ENCODE data around the gene TBC1D24. TPM values are rescaled to one million over a fixed set of nuclear protein-coding genes. Genes with fewer than 3 reads are reported as not detected.

Gene TBC1D24
- total RNA-seq, 1 experiment from 2014 or later = 19.2 TPM

DNA sequence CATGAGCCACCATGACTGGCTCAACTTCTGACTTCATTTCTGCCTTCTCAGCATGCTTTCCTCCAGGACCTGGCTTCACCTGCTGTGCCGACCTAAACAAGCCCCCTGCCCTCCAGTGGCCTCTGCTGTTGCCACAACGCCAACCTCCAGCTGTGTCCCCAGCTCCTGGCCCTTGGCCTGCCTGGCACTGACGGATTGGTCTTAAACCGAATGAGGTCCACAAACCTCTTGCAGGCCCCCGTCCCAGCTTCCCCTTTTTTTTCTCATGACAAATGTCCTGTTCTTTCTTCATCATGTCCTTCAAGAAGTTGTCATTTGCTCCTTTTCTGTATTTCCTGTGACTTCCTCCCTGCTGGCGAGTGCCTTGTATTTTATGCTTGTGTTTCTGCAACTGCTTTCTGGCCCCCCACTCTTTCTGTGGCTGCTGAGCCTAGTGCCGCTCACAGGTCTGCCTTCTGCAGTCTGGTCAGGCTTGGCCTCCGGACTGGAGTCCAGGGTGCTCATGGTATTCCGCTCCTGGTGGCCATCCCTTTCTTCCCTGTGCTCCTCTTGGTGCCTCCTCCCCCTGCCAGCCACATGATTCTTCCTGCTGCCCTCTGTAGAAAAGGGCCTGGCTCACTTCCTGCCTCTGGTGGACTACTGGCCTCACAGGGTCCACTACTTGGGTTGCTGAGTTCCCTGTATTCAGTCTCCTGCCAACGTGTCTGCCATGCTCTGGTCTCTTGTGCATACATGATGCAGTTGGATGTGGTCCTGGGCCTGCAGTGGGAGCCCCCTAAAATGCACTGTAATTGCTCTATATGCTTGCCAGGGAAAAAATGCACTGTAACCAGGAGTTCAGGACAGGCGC is 41.7 kb downstream of the TBC1D24 start:
- no peak for DNase-seq (ENCODE audit: low read depth)

DNA sequence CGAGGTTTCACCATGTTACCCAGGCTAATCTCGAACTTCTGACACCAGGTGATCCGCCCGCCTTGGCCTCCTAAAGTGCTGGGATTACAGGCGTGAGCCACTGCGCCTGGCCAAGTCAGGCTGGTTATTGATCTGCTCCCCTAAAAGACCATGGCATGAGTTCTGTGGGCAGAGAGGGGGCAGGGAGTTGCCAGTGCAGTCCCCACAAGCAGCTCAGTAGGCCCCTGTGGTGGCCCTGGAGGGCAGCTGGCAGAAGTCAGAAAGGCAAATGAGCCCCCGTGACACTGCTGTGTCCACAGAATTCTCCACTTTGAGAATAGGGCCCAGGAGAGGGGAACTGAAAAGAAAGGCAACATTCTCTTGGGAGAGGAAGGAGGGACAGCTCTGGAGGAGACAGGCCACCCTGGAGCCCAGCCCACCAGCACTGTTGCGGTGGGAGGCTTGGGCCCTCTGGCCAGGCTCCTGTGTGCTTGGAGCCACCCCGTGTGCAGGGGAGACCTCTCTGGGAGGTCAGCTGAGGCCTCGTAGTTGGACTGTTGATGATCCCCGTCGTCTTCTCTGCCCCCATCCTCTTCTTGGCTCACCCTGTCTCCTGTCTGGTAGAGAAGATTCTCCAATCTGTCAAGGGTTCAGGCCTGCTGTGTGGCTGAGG is 43.2 kb downstream of the TBC1D24 start:
- DNase-seq (ENCODE audit: low read depth) = no peak

DNA sequence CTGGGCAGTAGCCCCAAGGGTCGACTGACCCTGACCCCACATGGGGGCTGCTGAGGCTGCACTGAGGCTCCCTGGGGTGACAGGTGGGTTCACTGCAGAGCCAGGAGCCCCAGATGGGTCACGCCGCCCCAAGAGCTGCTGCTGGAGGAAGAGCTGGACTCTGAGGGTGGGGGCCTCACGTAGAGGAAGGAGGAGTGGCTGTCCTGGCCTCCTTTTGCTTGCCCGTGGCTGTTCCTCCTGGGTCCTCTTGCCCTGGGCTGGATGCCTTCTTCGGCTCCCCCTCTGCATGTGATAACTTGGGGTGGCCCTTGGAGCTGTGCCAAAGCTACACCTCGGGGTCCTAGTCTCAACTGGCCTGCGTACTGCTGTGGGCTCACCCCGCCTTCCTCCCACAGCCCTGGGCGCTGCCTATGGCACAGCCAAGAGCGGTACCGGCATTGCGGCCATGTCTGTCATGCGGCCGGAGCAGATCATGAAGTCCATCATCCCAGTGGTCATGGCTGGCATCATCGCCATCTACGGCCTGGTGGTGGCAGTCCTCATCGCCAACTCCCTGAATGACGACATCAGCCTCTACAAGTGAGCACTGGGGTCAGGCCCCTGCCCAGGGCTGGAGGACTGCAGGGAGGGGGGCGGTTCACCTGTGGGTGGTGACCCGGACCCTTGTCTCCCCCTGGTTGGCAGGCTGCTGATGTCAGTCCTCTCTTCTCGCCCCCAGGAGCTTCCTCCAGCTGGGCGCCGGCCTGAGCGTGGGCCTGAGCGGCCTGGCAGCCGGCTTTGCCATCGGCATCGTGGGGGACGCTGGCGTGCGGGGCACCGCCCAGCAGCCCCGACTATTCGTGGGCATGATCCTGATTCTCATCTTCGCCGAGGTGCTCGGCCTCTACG is 44.1 kb downstream of the TBC1D24 start:
- no peak for DNase-seq (ENCODE audit: low read depth)

DNA sequence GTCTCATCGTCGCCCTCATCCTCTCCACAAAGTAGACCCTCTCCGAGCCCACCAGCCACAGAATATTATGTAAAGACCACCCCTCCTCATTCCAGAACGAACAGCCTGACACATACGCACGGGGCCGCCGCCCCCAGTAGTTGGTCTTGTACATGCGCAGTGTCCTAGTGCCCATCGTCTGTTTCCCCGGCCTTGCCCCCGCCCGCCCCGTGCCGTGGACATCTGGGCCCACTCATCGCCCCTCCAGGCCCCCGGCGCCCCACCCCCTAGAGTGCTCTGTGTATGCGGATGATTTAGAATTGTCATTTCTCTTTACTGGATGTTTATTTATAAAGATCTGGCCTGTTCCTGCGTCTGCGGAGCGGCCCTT is 44.8 kb downstream of the TBC1D24 start:
- DNase-seq (ENCODE audit: low read depth) = no peak

DNA sequence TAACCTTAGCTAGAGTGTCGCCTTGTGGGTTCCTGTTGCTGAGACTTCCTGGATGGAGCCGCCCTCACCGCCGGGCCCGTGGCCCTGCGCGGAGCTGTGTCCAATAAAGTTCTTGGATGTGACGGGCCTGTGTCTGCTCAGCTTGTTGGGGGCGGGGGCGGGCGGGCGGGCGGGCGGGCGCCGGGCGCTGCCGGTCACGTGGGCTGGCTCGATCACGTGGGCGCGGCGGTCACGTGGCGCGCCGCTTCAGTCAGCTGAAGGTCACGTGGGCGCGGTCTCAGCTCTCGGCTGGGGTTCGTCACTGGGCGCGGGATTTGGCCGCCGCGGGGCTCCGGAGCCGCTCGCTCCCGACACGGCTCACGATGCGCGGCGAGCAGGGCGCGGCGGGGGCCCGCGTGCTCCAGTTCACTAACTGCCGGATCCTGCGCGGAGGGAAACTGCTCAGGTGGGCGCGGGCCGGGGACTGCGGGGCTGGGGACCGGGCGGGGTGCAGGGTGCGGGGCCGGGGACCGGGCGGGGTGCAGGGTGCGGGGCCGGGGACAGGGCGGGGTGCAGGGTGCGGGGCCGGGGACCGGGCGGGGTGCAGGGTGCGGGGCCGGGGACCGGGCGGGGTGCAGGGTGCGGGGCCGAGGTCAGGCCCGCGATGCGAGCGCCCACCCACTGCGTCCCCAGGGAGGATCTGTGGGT is 45.3 kb downstream of the TBC1D24 start, which contains the start of gene AMDHD2:
AMDHD2 (plus strand) TSS at position 275 of the 687 bp plus-strand sequence; CDS start at position 363, 88 bp downstream.
- DNase-seq (ENCODE audit: low read depth) = peak; percentile 85

DNA sequence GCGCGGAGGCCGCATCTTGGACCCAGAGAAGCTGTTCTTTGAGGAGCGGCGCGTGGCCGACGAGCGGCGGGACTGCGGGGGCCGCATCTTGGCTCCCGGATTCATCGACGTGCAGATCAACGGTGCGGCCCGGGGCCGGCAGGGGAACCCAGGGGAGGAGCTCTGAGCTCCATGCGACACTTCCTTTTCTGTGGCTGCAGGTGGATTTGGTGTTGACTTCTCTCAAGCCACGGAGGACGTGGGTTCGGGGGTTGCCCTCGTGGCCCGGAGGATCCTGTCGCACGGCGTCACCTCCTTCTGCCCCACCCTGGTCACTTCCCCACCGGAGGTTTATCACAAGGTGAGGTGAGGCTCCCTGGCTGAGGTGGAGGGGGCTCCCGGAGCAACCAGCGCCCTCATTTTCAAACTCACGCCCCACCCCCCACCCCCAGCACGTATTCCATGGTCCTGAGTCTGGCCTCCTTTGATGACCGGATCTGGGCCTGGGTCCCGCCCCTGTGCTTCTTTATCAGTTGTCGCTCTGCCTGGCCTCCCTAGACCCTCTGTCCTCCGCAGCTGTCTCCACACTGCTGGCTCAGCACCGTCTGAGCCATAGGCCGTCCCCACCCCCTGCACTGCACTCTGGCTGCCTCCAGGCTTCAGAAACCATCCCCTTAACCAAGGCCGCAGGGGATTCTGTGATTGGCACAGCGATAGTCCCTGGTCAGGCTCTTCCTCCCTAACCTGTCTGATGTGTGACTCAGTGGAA is 46.0 kb downstream of the TBC1D24 start:
- DNase-seq (ENCODE audit: low read depth) = no peak

DNA sequence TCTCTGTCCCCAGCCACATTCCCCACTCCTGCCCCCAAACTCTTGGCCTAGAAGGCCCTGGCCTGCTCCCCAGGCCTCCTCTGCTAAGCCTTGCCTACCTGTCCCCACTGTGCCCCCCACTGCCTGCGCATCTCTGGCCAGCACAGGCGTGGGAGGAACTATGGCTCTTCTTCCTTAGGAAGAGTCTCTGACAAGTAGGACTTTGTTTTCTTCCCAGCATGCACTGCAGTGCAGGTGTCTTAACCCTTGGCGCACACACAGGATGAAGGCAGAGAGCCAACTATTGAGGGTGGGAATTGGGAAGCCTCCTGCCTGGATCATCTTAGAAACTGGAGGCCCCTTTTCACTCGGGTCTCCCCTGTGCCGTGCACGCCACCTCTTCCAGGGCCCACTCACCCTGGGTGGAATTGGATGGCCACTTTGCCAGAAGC is 48.9 kb downstream of the TBC1D24 start:
- no peak for DNase-seq (ENCODE audit: low read depth)

DNA sequence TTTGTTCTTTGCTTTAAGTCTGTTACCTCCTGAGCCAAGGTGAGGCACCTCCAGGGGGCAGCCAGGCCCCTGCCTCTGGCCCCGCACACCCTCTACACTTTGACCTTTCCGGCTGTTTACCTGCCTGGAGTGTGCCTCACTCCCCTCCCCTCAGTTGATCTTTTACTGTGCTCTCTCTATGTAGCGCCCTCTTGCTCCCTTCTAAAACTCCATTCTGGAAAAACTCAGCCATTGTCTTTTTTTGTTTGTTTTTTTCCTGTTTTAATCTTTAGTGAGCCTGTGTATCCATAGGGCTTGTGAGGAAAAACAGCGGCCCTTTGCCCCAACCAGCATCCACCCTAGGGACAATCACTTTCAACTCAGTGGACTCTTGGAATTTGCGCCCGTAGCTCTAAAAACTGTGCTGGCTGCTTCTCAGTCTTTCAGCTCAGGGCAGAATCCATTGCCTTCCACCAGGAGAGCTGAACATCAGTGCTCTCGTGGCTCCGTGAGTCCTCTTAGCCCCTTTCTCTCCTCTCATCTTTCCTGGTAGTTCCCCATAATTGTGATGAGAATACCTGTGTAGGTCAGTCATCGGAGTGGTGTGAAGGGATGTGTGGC is 49.5 kb downstream of the TBC1D24 start:
- DNase-seq (ENCODE audit: low read depth) = no peak

DNA sequence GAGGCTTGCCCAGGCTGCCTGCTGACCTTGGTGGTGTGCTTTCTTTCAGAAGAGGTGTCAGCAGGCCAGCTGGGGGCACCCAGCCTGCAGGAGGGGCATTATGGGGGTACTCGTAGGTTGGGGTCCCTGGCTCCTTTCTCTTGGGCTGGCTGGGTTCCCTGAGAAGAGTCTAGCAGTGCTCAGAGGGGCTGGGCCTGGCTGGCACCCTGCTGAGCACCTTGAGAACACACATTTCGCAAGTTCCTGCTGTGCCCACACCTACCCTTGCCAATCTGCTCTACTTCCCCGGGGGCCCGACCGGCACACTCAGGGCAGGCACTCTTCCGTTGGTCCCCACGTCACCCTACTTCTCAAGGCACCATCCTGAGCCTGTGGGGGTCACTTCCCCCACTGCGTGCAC is 51.2 kb downstream of the TBC1D24 start:
- no peak for DNase-seq (ENCODE audit: low read depth)

DNA sequence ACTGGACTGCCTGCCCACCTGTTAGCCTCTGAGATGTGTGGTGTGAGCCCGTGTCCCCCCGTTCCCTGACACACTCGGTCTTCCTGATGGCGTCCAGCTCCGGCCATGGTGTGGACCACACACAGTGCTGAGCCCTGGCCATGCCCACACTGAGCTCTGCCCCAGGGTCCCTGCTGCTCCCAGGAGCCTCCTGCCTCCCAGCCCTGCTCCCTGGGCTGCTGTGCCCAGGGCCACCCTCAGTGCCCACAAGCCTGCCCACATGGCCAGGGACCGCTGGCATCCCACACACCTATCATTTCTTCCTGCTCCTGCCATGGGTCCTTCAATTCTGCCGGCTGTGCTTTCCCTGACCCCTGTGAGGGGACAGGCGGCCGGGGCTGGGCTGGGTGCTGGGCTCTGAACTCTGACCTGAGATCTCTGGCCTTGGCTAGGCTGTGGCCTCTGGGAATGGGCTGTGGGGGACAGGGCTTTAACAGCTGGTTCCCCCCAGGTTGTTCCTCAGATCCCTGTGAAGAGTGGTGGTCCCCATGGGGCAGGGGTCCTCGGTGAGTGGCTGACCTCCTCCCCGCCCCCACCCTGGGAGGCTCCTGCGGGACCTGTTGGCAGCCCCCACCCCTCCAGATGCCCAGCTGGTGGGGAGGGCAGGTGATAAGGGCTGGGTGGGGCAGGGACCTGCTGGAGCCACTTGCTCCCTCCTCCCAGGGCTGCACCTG is 52.3 kb downstream of the TBC1D24 start:
- no peak for DNase-seq (ENCODE audit: low read depth)

DNA sequence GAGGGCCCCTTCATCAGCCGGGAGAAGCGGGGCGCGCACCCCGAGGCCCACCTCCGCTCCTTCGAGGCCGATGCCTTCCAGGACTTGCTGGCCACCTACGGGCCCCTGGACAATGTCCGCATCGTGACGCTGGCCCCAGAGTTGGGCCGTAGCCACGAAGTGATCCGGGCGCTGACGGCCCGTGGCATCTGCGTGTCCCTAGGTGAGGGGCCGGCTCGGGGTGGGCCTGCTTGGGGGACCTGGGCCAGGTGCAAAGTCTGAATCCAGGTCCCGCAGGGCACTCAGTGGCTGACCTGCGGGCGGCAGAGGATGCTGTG is 52.8 kb downstream of the TBC1D24 start:
- DNase-seq (ENCODE audit: low read depth) = no peak

DNA sequence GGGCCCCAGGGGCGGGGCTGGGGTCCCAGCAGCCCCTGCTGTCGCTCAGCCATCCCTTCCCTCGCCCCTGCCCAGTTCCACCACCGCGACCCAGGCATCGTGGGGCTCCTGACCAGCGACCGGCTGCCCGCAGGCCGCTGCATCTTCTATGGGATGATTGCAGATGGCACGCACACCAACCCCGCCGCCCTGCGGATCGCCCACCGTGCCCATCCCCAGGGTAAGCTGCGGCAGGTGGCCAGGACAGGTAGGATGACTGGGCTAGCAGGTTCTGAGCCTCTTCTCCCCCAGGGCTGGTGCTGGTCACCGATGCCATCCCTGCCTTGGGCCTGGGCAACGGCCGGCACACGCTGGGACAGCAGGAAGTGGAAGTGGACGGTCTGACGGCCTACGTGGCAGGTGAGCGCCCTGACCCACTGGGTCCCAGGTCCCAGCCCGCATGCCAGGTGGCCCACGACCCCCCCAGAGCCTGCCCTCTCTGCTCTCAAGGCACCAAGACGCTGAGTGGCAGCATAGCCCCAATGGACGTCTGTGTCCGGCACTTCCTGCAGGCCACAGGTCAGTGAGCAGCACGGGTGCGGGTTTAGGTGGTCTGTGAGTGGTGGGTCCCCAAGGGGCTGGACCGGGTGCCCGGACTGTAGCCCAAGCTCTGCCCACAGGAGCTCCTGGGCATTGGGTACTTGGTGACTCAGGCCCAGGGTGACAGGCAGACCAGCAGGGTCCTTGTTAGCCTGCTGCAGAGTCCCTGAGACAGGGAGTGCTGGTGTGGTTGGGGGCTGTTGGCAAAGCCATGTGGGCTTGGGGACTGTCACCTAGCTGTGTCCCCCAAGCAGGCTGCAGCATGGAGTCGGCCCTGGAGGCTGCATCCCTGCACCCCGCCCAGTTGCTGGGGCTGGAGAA is 53.5 kb downstream of the TBC1D24 start:
- DNase-seq (ENCODE audit: low read depth) = no peak

DNA sequence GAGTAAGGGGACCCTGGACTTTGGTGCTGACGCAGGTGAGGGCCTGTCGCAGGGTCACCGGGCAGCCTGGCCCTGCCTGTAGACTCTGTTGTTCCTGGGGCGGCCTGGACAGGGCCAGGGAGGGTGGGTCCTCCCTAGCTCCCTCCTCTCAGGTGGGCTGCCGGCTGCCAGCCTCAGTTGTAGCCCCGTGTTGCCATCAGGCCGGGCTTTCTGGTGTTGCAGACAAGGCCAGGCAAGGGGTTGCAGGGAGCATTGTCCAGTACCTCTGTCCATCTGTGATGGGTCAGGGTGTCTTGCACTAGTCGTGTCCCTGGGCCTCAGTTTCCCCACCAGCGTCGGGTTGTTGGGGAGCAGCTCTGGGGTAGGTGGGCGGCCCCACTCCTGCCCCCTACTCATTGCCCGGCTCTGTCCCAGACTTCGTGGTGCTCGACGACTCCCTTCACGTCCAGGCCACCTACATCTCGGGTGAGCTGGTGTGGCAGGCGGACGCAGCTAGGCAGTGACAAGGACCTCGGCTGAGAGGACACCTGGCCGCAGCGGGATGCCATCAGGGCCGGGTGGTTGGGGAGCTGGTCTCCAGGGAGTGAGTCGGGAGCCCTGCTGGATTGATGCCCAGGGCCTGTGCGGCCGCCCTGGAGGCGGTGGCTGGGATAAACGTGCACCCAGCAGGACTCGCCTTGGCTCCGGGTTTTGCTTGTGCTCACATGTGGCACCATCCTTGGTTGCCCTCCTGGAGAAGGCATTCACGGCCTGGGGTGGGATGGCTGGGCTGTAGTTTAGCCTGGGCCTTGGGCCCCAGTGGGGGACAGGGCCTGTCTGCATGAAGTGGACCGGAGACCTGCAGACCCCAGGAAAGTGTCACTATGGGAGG is 54.4 kb downstream of the TBC1D24 start:
- no peak for DNase-seq (ENCODE audit: low read depth)

DNA sequence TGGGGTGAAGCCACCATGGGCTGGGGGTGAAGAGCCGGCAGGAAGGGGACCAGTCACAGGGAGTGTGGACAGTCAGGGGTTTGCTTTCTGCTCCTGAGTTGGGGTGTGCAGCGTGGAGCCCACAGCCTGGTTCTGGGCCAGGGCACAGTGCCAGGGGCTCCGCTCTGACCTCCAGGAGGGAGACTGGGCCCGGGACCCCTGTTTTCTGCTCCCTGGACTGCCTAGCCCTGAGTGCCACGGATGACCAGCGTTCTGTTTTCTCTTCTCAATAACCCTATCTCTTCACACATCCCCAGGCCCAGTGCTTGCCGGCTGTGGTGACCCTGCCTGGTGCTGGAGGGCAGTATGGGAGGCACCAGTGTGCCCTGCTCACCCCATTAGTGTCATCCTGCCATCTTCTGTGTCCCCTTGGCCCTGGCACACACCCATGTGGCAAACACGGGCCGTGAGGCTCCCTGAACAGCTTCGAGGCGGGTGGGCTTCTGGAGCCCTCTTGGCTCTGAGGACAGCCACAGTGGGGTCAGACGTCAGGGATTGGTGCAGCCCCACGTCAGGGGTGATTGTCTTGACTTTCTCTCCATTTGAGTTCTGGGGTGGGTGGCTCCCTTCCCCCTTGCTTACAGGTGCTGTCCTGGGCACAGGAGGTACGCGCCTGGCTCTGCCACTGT is 55.2 kb downstream of the TBC1D24 start:
- DNase-seq (ENCODE audit: low read depth) = no peak

DNA sequence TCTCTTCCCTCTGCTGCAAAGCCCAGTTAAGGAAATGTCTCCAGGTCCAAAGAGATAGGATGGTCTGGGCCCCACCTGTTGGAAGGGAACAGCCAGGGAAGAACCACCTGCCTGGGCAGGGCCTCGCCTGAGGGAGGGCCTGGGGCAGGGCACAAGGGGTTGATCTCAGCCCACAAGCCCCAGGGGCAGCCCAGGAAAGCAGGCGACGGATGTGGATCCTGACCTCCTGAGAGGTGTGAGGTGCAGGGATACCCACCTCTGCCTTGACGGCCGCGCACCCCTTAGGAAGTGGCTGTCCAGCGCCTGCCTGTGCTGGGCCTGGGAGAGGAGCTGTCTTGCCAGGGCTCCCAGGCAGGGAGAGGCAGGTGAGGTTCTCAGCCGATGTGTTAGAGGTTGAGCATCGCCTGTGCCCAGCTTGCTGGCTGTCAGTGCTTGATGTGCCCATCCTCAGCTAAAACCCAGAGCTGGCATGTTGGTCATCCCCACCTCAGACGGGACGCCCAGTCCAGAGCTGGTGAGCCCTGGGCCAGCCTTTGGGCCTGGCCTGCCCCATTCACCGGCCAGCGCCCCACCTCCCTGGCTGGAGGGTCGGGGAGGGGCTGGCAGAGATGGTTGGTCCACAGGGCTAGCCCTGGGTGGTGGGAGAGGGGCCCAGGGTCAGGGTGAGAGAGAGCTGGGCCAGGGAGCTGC is 55.8 kb downstream of the TBC1D24 start:
- no peak for DNase-seq (ENCODE audit: low read depth)

DNA sequence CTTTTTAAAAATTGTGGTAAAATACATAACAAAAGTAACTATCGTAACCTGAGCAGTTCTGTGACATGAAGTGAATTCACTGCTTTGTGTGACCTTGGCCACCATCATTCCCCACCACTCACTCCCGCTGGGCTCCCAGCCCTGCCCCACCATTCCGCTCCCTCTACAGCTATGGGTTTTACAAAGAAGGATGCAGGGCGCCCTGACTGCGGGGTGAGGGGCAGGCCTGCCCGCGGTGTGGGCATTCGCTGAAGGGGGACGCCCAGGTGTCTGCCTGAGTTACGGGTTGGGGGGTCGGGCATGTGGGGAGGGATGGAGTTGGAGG is 56.4 kb downstream of the TBC1D24 start, which contains the start of gene CEMP1:
CEMP1 (minus strand) TSS at position 38 of the 325 bp plus-strand sequence. CDS start 335 bp downstream, outside the sequence.
- no peak for DNase-seq (ENCODE audit: low read depth)

Measured in M059J (cell line).